ENCODE results near the gene KDM4B. TPM values are rescaled to one million over a fixed set of nuclear protein-coding genes. Genes with fewer than 3 reads are reported as not detected.

KDM4B gene
- total and polyA plus RNA-seq, 9 of the 15 experiments (the other 6 are each of a cell fraction or from before 2014, with no cell fraction given), result 0.21 to 29.9 (median 7.3) TPM

GRCh38 chr19:5154129-5154798, 185.4 kb downstream of the KDM4B start (continued):
- TF ChIP-seq ZFP1 (CRISPR knock-in tag; IDR thresholded peaks at IDR 0.05) (no peak), ZNF780A (CRISPR knock-in tag; IDR thresholded peaks at IDR 0.05) (no peak), SAFB (IDR thresholded peaks at IDR 0.05; ENCODE audit: borderline replicate concordance, low read depth, low read length) (no peak), GTF2E2 (tag; IDR thresholded peaks at IDR 0.05) (no peak), TAL1 (IDR thresholded peaks at IDR 0.05) (no peak), CBX1 (IDR thresholded peaks at IDR 0.05; ENCODE audit: low read depth) (no peak), VEZF1 (CRISPR knock-in tag; IDR thresholded peaks at IDR 0.05) (peak; percentile 36; the same call in 1 of the 2 replicates), RBM34 (IDR thresholded peaks at IDR 0.05; ENCODE audit: borderline replicate concordance, insufficient read depth, low read length) (no peak), ZBTB7A (IDR thresholded peaks at IDR 0.05; ENCODE audit: borderline replicate concordance, control insufficient read depth, low read depth, low read length) (peak; percentile 58; the same call in 1 of the 2 replicates), HMGXB4 (CRISPR knock-in tag; IDR thresholded peaks at IDR 0.05) (no peak)
- TF ChIP-seq, protein P1, sequence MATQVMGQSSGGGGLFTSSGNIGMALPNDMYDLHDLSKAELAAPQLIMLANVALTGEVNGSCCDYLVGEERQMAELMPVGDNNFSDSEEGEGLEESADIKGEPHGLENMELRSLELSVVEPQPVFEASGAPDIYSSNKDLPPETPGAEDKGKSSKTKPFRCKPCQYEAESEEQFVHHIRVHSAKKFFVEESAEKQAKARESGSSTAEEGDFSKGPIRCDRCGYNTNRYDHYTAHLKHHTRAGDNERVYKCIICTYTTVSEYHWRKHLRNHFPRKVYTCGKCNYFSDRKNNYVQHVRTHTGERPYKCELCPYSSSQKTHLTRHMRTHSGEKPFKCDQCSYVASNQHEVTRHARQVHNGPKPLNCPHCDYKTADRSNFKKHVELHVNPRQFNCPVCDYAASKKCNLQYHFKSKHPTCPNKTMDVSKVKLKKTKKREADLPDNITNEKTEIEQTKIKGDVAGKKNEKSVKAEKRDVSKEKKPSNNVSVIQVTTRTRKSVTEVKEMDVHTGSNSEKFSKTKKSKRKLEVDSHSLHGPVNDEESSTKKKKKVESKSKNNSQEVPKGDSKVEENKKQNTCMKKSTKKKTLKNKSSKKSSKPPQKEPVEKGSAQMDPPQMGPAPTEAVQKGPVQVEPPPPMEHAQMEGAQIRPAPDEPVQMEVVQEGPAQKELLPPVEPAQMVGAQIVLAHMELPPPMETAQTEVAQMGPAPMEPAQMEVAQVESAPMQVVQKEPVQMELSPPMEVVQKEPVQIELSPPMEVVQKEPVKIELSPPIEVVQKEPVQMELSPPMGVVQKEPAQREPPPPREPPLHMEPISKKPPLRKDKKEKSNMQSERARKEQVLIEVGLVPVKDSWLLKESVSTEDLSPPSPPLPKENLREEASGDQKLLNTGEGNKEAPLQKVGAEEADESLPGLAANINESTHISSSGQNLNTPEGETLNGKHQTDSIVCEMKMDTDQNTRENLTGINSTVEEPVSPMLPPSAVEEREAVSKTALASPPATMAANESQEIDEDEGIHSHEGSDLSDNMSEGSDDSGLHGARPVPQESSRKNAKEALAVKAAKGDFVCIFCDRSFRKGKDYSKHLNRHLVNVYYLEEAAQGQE (IDR thresholded peaks at IDR 0.05; ENCODE audit: borderline replicate concordance), result peak; percentile 25; the same call in 1 of the 2 replicates
- TF ChIP-seq, protein P1 (CRISPR knock-in tag; IDR thresholded peaks at IDR 0.05; ENCODE audit: low read depth), result no peak
